Activated CD4-positive, alpha-beta T cell treated with anti-CD3 and anti-CD28 coated beads, Interleukin-2, amount 10 ng/mL, durations not matched to agents 7 days and 5 days (primary cell): Measurements from ENCODE around the gene SDF4. TPM values are rescaled to one million over a fixed set of nuclear protein-coding genes. Genes with fewer than 3 reads are reported as not detected.
"Not testable (repeated sequence)": the region's sequence is repeated elsewhere in the genome, so short reads cannot be mapped to it uniquely, and the experiment has no call there.

Experiments
- CTCF ChIA-PET: fragments of 350-600 bp; sonication (Branson Sonifier 250); formaldehyde crosslinking; loops from one replicate; lab custom pipeline; 2021; ENCODE audit warnings: antibody characterized with exemption; lab: Charles Lee
- POLR2A ChIA-PET: fragments of 350-600 bp; sonication (Branson Sonifier 250); formaldehyde crosslinking; loops from one replicate; lab custom pipeline; 2021; ENCODE audit warnings: antibody characterized with exemption; lab: Charles Lee
- DNase-seq: peaks from one replicate; pipeline ENCODE4 v3.0.0-alpha.2; 2020
- H3K27ac Mint-ChIP-seq: one replicate; pipeline ENCODE4 v1.8.0; 2021; ENCODE audit warnings: mild to moderate bottlenecking, moderate library complexity, mixed read lengths
- H3K27me3 Mint-ChIP-seq: one replicate; pipeline ENCODE4 v1.8.0; 2021; ENCODE audit warnings: mixed read lengths
- H3K36me3 Mint-ChIP-seq: one replicate; pipeline ENCODE4 v1.8.0; 2021; ENCODE audit warnings: low read depth, mixed read lengths
- H3K4me1 Mint-ChIP-seq: one replicate; pipeline ENCODE4 v1.8.0; 2021; ENCODE audit warnings: mixed read lengths
- H3K4me3 Mint-ChIP-seq: one replicate; pipeline ENCODE4 v1.8.0; 2021; ENCODE audit warnings: mild to moderate bottlenecking, moderate library complexity, mixed read lengths
- H3K9me3 Mint-ChIP-seq: one replicate; pipeline ENCODE4 v1.8.0; 2021; ENCODE audit warnings: mixed read lengths
- total RNA-seq, 2 experiments: library from RNA; stranded (reverse); gene quantifications; one replicate each; pipeline ENCODE4 v1.2.3, GENCODE V29; 2021

SDF4 gene
- total RNA-seq, 2 experiments from 2014 or later, result 81.7 to 91.4 TPM

GRCh38 chr1:1199961-1200875 is 31.6 kb downstream of the SDF4 start:
- Mint-ChIP-seq H3K4me3 (peak overlapping the region; percentile 52), H3K4me1 (peaks cover 9% of the 10 kb centered on the region), H3K27me3 (no peaks in the 10 kb centered on the region), H3K9me3 (peaks cover under 1% of the 10 kb centered on the region), H3K27ac (peak overlapping the region; percentile 71), H3K36me3 (no peaks in the 10 kb centered on the region)
- ChIA-PET CTCF (interaction anchor here (0.7 to 1.7 kb wide), 4 partner anchors 8 to 334 kb away, joined by 3 to 4 read pairs (median 4); no protein-coding TSS in a partner anchor), POLR2A (no interaction called here)
- DNase-seq, result no peak

GRCh38 chr1:1199141-1199960 is 32.5 kb downstream of the SDF4 start:
- ChIA-PET CTCF (interaction anchor here (1.5 to 1.7 kb wide), 2 partner anchors 9 to 13 kb away, joined by 4 read pairs; no protein-coding TSS in a partner anchor), POLR2A (no interaction called here)
- Mint-ChIP-seq H3K4me3 (peak overlapping the region; percentile 44), H3K27ac (peak overlapping the region; percentile 74), H3K9me3 (peaks cover 6% of the 10 kb centered on the region), H3K27me3 (no peaks in the 10 kb centered on the region), H3K4me1 (peaks cover 9% of the 10 kb centered on the region), H3K36me3 (no peaks in the 10 kb centered on the region)
- no peak for DNase-seq

GRCh38 chr1:1198423-1199140 is 33.2 kb downstream of the SDF4 start:
- POLR2A ChIA-PET, result no interaction called here
- DNase-seq, result no peak
- H3K27ac Mint-ChIP-seq, result no peak overlapping the region

GRCh38 chr1:1197551-1198422 is 34.0 kb downstream of the SDF4 start:
- Mint-ChIP-seq H3K4me1 (peaks cover 9% of the 10 kb centered on the region), H3K9me3 (peaks cover 6% of the 10 kb centered on the region), H3K27ac (no peak overlapping the region), H3K27me3 (no peaks in the 10 kb centered on the region), H3K4me3 (no peak overlapping the region), H3K36me3 (no peaks in the 10 kb centered on the region)
- ChIA-PET POLR2A (no interaction called here), CTCF (no interaction called here)
- no peak for DNase-seq

More at GRCh38 chr1:1198423-1199140, 33.2 kb downstream of the SDF4 start:
- CTCF ChIA-PET, result interaction anchor here (1.7 kb wide), 1 partner anchor 12 kb away, joined by 4 read pairs; no protein-coding TSS in a partner anchor
- Mint-ChIP-seq H3K9me3 (peaks cover 6% of the 10 kb centered on the region), H3K27me3 (no peaks in the 10 kb centered on the region), H3K4me1 (peaks cover 9% of the 10 kb centered on the region), H3K36me3 (no peaks in the 10 kb centered on the region), H3K4me3 (no peak overlapping the region)

- Mint-ChIP-seq H3K4me1 (peaks cover 9% of the 10 kb centered on the region), H3K27ac (no peak overlapping the region), H3K4me3 (no peak overlapping the region), H3K27me3 (peaks cover under 1% of the 10 kb centered on the region), H3K36me3 (no peaks in the 10 kb centered on the region), H3K9me3 (peaks cover 6% of the 10 kb centered on the region)
- DNase-seq, result no peak
- POLR2A ChIA-PET, result no interaction called here
- CTCF ChIA-PET, result interaction anchor here (1.2 kb wide), 1 partner anchor 8 kb away, joined by 6 read pairs; no protein-coding TSS in a partner anchor
Measured at GRCh38 chr1:1197188-1197500, 34.7 kb downstream of the SDF4 start.

- Mint-ChIP-seq H3K27ac (no peak overlapping the region), H3K27me3 (peaks cover 5% of the 10 kb centered on the region), H3K4me1 (peaks cover 9% of the 10 kb centered on the region), H3K9me3 (peaks cover 10% of the 10 kb centered on the region), H3K4me3 (no peak overlapping the region), H3K36me3 (no peaks in the 10 kb centered on the region)
- ChIA-PET CTCF (interaction anchor here (1.2 to 1.3 kb wide), 2 partner anchors 9 to 93 kb away, joined by 4 to 6 read pairs; no protein-coding TSS in a partner anchor), POLR2A (no interaction called here)
- DNase-seq, result no peak
Measured at GRCh38 chr1:1196431-1197187, 35.2 kb downstream of the SDF4 start.

GRCh38 chr1:1195726-1196125 is 36.1 kb downstream of the SDF4 start:
- POLR2A ChIA-PET, DNase-seq, H3K4me1 Mint-ChIP-seq, H3K4me3 Mint-ChIP-seq, H3K27ac Mint-ChIP-seq, H3K27me3 Mint-ChIP-seq, H3K36me3 Mint-ChIP-seq: not testable (repeated sequence)
- H3K9me3 Mint-ChIP-seq, result peaks cover 10% of the 10 kb centered on the region
- CTCF ChIA-PET, result interaction anchor here (1.3 kb wide), 1 partner anchor 92 kb away, joined by 4 read pairs; no protein-coding TSS in a partner anchor

GRCh38 chr1:1194723-1195122 is 37.1 kb downstream of the SDF4 start:
- Mint-ChIP-seq H3K27ac (no peak overlapping the region), H3K27me3 (peaks cover 7% of the 10 kb centered on the region), H3K4me1 (peaks cover 3% of the 10 kb centered on the region), H3K9me3 (peaks cover 10% of the 10 kb centered on the region), H3K36me3 (no peaks in the 10 kb centered on the region), H3K4me3 (no peak overlapping the region)
- no peak for DNase-seq
- POLR2A ChIA-PET, result no interaction called here
- CTCF ChIA-PET, result interaction anchor here (1.0 kb wide), 1 partner anchor 13 kb away, joined by 3 read pairs; no protein-coding TSS in a partner anchor

GRCh38 chr1:1191734-1192133 is 40.1 kb downstream of the SDF4 start:
- Mint-ChIP-seq H3K36me3 (no peaks in the 10 kb centered on the region), H3K4me3 (no peak overlapping the region), H3K27me3 (peaks cover 17% of the 10 kb centered on the region), H3K4me1 (no peaks in the 10 kb centered on the region), H3K9me3 (peaks cover 10% of the 10 kb centered on the region), H3K27ac (no peak overlapping the region)
- ChIA-PET POLR2A (no interaction called here), CTCF (interaction anchor here (1.1 kb wide), 1 partner anchor 10 kb away, joined by 4 read pairs; no protein-coding TSS in a partner anchor)
- no peak for DNase-seq

- H3K4me1 Mint-ChIP-seq, result no peaks in the 10 kb centered on the region
- no peak overlapping the region for H3K4me3 Mint-ChIP-seq
- H3K36me3 Mint-ChIP-seq, result no peaks in the 10 kb centered on the region
- ChIA-PET CTCF (no interaction called here), POLR2A (no interaction called here)
- no peak overlapping the region for H3K27ac Mint-ChIP-seq
- no peak for DNase-seq
- H3K9me3 Mint-ChIP-seq, result peaks cover 5% of the 10 kb centered on the region
- peaks cover 17% of the 10 kb centered on the region for H3K27me3 Mint-ChIP-seq
Measured at GRCh38 chr1:1189111-1189510, 42.7 kb downstream of the SDF4 start.

- no peak overlapping the region for H3K4me3 Mint-ChIP-seq
- H3K27me3 Mint-ChIP-seq, result peaks cover 17% of the 10 kb centered on the region
- H3K9me3 Mint-ChIP-seq, result peaks cover 5% of the 10 kb centered on the region
- no peak for DNase-seq
- ChIA-PET CTCF (interaction anchor here (0.6 to 1.7 kb wide), 6 partner anchors 16 to 247 kb away, joined by 3 to 7 read pairs (median 5); no protein-coding TSS in a partner anchor), POLR2A (no interaction called here)
- no peaks in the 10 kb centered on the region for H3K36me3 Mint-ChIP-seq
- H3K4me1 Mint-ChIP-seq, result peaks cover 2% of the 10 kb centered on the region
- H3K27ac Mint-ChIP-seq, result no peak overlapping the region
Measured at GRCh38 chr1:1187938-1188337, 43.9 kb downstream of the SDF4 start.
